Activated CD4-positive, alpha-beta memory T cell treated with anti-CD3 and anti-CD28 coated beads, Interleukin-2, amount 10 ng/mL, durations not matched to agents 7 days and 5 days (primary cell): Measurements from ENCODE around the gene DUSP8. TPM values are rescaled to one million over a fixed set of nuclear protein-coding genes. Genes with fewer than 3 reads are reported as not detected.

Experiments used
- CTCF ChIA-PET: fragments of 350-600 bp; sonication (Branson Sonifier 250); formaldehyde crosslinking; loops from one replicate; lab custom pipeline; 2021; ENCODE audit warnings: antibody characterized with exemption, inconsistent platforms; lab: Charles Lee
- POLR2A ChIA-PET: fragments of 350-600 bp; sonication (Branson Sonifier 250); formaldehyde crosslinking; loops from one replicate; lab custom pipeline; 2021; ENCODE audit warnings: antibody characterized with exemption; lab: Charles Lee
- DNase-seq: peaks from one replicate; pipeline ENCODE4 v3.0.0-alpha.2; 2020
- H3K27ac Mint-ChIP-seq: one replicate; pipeline ENCODE4 v1.8.0; 2021; ENCODE audit warnings: mild to moderate bottlenecking, mixed read lengths
- H3K27me3 Mint-ChIP-seq: one replicate; pipeline ENCODE4 v1.8.0; 2021; ENCODE audit warnings: mixed read lengths
- H3K36me3 Mint-ChIP-seq: one replicate; pipeline ENCODE4 v1.8.0; 2021; ENCODE audit warnings: low read depth, mixed read lengths
- H3K4me1 Mint-ChIP-seq: one replicate; pipeline ENCODE4 v1.8.0; 2021; ENCODE audit warnings: mixed read lengths
- H3K4me3 Mint-ChIP-seq: one replicate; pipeline ENCODE4 v1.8.0; 2021; ENCODE audit warnings: mild to moderate bottlenecking, mixed read lengths
- H3K9me3 Mint-ChIP-seq: one replicate; pipeline ENCODE4 v1.8.0; 2021; ENCODE audit warnings: mixed read lengths
- total RNA-seq, 2 experiments: library from RNA; stranded (reverse); gene quantifications; one replicate each; pipeline ENCODE4 v1.2.3, GENCODE V29; 2021

DUSP8 gene
- total RNA-seq, 2 experiments from 2014 or later = 2.6 to 2.7 TPM

DNA sequence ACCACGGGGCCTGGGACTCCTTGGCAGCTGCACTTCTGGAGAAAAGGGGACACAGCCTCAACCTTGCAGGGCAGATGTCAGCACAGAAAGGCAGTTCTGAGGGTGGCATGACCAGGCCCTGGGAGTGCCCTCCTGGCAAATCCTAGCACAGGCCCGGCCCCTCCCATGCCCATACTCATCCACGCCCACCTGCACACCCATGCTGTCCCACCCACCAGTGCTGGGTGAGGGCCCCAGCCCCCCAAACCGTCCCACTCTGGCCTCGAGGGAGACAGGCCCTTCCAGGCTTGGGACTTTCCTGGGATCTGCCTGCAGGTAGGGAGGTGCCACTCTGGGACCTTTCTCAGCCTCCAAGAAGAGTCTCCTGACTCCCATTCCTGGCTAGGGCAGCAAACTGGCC, 10.1 kb downstream of the DUSP8 start:
- ChIA-PET POLR2A (no interaction called here), CTCF (no interaction called here)
- Mint-ChIP-seq H3K27me3 (no peaks in the 10 kb centered on the region), H3K9me3 (no peaks in the 10 kb centered on the region), H3K4me1 (no peaks in the 10 kb centered on the region), H3K36me3 (no peaks in the 10 kb centered on the region), H3K4me3 (no peak overlapping the region), H3K27ac (no peak overlapping the region)
- DNase-seq = no peak

DNA sequence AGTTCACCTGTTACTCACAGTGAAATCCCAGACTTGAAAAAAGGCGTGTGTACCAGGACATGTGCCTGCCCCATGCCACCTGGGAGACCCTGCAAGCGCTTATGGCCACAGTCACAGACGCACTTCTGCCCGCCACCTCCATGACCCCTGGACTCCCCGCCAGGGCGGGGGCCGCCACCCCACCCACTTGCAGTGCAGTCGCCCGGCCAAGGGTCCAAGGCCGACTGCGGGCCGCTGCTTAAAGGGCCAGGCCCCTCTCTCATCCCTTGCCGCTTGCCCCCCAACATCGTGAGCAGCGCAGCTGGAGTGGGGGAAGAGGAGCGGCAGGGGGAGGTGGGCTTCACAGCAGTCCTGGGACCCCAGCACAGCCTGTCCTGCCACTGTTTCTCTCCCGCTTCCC, 10.8 kb downstream of the DUSP8 start:
- no peaks in the 10 kb centered on the region for H3K36me3 Mint-ChIP-seq
- CTCF ChIA-PET = no interaction called here
- POLR2A ChIA-PET = no interaction called here
- no peaks in the 10 kb centered on the region for H3K27me3 Mint-ChIP-seq
- no peak overlapping the region for H3K27ac Mint-ChIP-seq
- H3K4me1 Mint-ChIP-seq = no peaks in the 10 kb centered on the region
- no peak overlapping the region for H3K4me3 Mint-ChIP-seq
- no peak for DNase-seq
- H3K9me3 Mint-ChIP-seq = no peaks in the 10 kb centered on the region

DNA sequence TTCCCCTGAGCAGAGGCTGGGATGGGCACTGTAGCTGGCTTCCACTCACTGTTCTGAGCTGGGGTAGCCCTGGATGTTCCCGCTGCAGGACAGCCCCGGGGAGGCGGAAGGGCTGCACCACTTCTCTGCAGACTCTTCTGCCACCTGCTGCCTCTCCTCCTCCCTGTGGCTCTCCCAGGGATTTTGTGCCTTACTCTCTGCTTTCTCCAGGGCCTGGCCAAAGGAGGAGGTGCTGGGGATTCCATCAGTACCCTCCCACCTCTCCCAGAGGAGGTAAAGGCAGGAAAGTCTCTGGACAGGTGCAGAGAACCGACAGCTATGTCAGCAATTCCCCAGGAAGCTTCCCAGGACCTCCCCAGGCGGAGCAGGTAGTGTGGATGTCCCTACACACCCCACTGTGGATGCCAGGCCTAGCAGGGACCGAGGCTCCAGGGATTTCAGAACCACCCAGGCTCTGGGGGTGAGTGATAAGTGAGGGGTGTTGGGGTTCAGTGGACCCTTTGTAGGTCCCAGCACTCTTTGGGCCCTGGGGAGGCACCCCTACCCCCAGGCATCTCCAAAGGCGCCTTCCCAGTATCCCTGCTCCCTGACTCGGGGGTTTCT, 11.3 kb downstream of the DUSP8 start:
- Mint-ChIP-seq H3K27ac (no peak overlapping the region), H3K27me3 (no peaks in the 10 kb centered on the region), H3K4me3 (no peak overlapping the region), H3K36me3 (no peaks in the 10 kb centered on the region), H3K9me3 (no peaks in the 10 kb centered on the region), H3K4me1 (no peaks in the 10 kb centered on the region)
- DNase-seq = no peak
- ChIA-PET POLR2A (no interaction called here), CTCF (interaction anchor here (1.0 kb wide), 1 partner anchor 14 kb away, joined by 3 read pairs; no protein-coding TSS in a partner anchor)

DNA sequence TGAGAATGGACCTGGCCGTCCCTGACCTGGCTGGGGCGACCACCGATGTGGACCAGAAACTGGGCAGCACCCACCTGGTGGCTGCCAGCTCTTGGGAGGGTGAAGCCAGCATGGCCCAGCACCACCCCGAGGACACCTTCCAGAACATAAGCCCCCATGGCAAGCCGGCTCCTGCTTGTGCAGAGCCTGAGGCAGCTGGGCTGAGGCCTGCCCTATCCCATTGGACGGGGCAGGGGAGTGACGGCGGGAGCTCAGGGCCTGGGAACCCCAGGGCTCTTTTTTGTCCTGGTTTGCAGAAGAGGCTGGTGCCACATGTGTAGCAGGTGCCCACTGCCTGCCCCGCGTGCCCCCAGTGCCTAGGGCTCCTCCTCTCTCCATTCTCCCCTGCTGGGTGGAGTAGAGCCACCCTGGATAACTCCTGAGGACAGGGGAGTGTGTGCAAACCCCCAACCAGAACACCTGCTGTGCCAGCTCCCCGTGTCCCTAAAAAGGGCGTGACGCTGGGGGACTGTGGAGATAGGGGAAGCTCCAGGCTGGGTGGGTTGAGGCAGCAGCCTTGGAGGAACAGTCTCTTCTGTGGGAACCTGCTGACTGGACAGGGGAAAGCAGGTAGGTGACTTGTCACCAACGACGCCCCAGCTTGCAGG, 11.9 kb downstream of the DUSP8 start:
- no peaks in the 10 kb centered on the region for H3K36me3 Mint-ChIP-seq
- no peak overlapping the region for H3K27ac Mint-ChIP-seq
- H3K9me3 Mint-ChIP-seq = no peaks in the 10 kb centered on the region
- H3K27me3 Mint-ChIP-seq = no peaks in the 10 kb centered on the region
- H3K4me1 Mint-ChIP-seq = no peaks in the 10 kb centered on the region
- H3K4me3 Mint-ChIP-seq = no peak overlapping the region
- ChIA-PET CTCF (interaction anchor here (1.0 kb wide), 1 partner anchor 13 kb away, joined by 3 read pairs; no protein-coding TSS in a partner anchor), POLR2A (no interaction called here)
- DNase-seq = no peak

DNA sequence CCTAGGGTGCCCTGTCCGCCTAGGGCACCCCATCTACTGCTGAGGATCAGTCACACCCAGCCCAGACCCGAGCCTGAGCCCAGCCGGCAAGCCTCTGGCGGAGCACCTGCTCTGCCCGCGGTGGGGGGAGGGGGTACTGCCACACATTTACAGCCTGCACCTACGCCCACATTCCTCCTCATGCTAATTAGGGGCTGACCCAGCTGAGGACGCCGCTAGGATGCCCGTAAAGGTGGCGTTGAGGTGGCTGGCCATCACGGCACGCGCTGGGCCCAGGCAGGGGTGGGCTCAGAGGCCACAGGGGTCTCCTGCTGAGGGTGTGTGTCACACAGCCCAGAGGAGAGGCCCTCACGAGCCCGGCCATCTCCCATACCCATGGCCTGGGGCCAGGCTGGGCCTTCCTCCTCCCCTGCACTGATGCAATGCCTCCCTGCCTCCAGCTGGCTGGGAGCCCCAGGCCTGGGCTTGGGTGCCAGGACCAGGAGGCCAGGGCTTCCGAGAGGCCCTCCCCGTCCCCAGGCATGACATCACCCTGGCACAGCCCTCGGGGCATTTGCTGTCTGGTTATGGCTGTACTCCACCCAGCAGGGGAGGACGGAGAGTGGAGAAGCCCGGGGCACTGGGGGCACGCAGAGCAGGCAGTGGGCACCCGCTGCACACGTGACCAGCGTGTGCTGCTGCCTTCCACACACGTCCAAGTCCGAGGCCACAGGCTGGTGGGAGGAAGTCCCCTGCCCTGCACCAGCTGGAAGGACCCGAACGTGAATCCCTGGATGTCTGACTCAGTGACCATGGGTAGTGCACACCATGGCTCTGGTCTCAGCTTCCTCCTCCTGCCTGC, 12.7 kb downstream of the DUSP8 start:
- H3K36me3 Mint-ChIP-seq = no peaks in the 10 kb centered on the region
- POLR2A ChIA-PET = no interaction called here
- no peak overlapping the region for H3K4me3 Mint-ChIP-seq
- no peaks in the 10 kb centered on the region for H3K4me1 Mint-ChIP-seq
- no peak for DNase-seq
- CTCF ChIA-PET = no interaction called here
- no peaks in the 10 kb centered on the region for H3K9me3 Mint-ChIP-seq
- no peaks in the 10 kb centered on the region for H3K27me3 Mint-ChIP-seq
- H3K27ac Mint-ChIP-seq = no peak overlapping the region

DNA sequence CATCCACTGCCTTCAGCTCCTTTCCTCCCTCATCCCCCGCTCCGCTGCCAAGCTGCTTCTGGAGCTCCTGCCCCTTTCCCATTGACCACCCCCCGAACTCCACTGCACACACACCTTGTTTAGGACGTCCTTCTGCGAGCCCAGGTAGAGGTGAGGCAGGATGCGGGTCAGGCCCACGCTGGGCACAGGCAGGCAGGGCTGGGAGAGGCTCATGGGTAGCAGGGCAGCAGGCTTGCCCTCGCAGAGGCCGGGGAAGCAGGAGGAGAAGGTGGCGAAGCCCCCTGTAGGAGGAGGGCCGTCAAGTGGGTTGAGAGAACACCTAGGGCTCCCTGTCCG, 13.3 kb downstream of the DUSP8 start:
- Mint-ChIP-seq H3K27ac (no peak overlapping the region), H3K9me3 (no peaks in the 10 kb centered on the region), H3K4me1 (no peaks in the 10 kb centered on the region), H3K27me3 (no peaks in the 10 kb centered on the region), H3K36me3 (no peaks in the 10 kb centered on the region), H3K4me3 (no peak overlapping the region)
- ChIA-PET CTCF (no interaction called here), POLR2A (no interaction called here)
- DNase-seq = no peak

DNA sequence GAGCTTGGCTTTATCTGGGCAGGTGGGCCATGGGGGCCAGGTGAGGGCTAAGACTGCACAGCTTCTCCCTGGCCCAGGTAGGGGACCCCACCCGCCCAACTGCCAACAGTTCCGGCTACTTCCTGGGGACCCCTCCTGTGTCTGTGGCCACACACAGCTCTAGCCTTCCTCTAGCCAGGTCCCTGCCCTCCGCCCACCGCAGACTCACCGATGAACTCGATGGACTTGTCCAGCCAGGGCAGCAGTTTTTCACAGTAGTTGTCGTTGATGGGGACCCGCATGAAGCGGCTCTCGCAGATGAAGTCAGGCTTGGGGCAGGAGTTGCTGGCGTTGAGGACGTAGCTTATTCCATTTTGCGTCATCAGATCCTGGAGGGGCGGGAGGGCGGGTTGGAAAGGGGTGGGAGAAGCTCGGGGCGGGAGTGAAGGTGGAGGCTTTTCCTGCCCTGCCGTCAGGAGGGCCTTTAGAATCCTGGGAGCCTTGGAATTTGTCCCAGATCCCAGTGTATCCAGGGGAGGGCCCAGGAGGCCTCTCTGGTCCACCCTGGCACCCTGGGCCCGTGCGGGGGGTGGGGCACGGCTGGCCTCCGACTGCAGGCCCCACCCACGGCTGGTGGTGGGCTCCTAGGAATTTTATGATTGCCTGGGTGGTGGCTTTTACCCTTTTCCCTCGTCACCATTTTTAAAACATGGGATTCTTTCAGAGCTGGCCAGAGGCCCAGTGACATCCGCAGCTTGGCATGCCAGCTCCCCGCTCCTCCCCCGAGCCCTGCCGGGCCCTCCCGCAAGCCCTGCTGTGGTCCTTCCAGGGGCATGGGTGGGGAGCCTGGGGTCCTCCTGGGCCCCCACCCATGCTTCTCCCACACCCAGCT, 13.9 kb downstream of the DUSP8 start:
- no peaks in the 10 kb centered on the region for H3K36me3 Mint-ChIP-seq
- CTCF ChIA-PET = interaction anchor here (1.0 kb wide), 1 partner anchor 17 kb away, joined by 4 read pairs; no protein-coding TSS in a partner anchor

DNA sequence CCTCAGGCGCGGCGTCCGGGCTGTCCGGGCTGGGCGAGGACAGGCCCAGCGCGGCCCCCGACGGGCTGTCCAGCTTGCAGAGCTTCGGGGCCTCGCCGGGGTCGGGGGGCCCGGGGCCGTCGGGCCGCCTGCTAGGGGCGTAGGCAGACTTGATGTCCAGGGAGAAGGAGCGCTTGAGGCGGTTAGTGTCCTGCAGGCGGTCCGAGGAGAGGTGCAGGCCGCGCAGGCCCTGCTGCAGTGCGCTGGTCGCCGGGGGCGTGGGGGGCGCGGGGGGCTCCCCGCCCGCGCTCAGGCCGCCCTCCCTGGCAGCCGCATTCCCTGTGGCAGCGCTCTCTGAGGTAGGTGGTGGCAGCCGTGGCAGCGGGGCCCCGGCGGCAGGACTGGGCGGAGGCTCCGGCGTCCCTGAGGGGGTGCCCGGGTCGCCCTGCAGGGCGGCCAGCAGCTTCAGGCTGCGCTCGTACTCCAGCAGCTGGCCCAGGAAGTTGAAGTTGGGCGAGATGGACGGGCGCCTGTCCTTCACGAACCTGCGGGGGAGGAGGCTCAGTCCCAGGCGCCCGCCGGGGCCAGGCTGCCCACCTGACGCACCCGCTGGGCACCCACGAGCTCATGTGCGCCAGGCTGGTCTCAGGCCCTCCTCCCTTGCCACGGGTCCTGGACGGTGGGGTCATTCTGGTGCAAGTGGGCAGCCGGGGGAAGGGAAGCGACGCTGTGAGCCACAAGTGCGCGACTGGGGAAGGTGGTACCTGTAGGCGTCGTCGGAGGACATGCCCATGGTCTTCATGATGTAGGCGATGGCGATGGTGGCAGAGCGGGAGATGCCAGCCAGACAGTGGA, 14.8 kb downstream of the DUSP8 start:
- Mint-ChIP-seq H3K4me3 (no peak overlapping the region), H3K27ac (no peak overlapping the region), H3K27me3 (no peaks in the 10 kb centered on the region), H3K36me3 (no peaks in the 10 kb centered on the region), H3K4me1 (no peaks in the 10 kb centered on the region), H3K9me3 (no peaks in the 10 kb centered on the region)
- POLR2A ChIA-PET = no interaction called here
- DNase-seq = no peak
- CTCF ChIA-PET = interaction anchor here (1.0 kb wide), 1 partner anchor 18 kb away, joined by 4 read pairs; no protein-coding TSS in a partner anchor

More for the DNA sequence above, 13.9 kb downstream of the DUSP8 start:
- Mint-ChIP-seq H3K4me3 (no peak overlapping the region), H3K27me3 (no peaks in the 10 kb centered on the region), H3K27ac (no peak overlapping the region), H3K9me3 (no peaks in the 10 kb centered on the region), H3K4me1 (no peaks in the 10 kb centered on the region)
- POLR2A ChIA-PET = no interaction called here
- no peak for DNase-seq

DNA sequence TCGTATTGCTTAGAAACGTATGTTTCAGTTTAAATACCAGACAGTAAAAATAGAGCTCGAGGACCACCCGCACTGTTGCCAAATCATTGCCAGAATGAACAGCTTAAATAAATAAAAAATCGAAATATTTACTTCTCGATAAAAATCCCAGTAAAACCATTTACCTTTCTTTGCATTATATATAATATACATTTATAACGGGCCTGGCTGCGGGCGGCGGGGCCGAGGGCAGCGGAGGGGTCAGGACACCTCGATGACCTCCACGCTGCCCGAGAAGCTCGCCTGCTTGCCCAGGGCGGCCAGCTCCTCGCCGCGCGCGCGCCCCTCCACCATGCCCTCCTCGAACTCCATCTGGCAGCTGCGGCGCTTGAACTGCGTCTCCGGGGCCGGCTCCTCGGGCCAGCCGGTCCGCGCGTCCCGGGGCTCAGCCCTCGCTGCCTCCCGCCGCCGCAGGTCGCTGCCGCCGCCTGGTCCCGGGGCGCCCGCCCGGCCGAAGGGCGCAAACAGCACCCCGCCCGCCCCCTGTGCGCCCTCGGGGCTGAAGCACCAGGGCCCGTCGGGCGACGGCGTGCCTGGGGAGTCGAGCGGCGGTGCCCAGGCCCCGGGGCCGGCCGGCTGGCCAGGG, 15.7 kb downstream of the DUSP8 start:
- H3K27me3 Mint-ChIP-seq = no peaks in the 10 kb centered on the region
- no peaks in the 10 kb centered on the region for H3K9me3 Mint-ChIP-seq
- no peaks in the 10 kb centered on the region for H3K4me1 Mint-ChIP-seq
- DNase-seq = no peak
- POLR2A ChIA-PET = no interaction called here
- H3K27ac Mint-ChIP-seq = no peak overlapping the region
- H3K36me3 Mint-ChIP-seq = no peaks in the 10 kb centered on the region
- CTCF ChIA-PET = interaction anchor here (0.7 kb wide), 1 partner anchor 18 kb away, joined by 5 read pairs; no protein-coding TSS in a partner anchor
- H3K4me3 Mint-ChIP-seq = no peak overlapping the region

DNA sequence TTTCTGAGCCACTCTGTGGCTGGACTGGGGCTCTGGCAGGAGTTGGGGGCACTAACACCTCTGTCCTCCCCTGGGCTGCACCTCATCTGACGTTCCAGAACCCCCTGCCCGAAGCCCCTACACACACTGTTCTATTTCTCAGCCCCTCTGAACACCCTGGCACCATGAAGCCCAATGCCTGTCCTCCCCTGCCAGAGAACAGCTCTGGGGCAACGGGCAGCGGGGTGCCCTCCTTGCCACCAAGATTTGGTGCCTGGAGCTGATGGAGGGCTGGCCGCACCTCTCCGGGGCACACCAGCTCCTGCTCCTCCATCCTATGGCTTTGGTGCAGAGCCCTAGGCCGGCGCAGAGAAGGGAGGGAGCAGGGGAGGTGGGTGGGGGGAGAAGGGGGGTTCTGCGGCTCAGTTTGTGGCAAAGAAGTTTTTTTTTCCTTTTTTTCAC, 16.3 kb downstream of the DUSP8 start:
- H3K4me1 Mint-ChIP-seq = no peaks in the 10 kb centered on the region

DNA sequence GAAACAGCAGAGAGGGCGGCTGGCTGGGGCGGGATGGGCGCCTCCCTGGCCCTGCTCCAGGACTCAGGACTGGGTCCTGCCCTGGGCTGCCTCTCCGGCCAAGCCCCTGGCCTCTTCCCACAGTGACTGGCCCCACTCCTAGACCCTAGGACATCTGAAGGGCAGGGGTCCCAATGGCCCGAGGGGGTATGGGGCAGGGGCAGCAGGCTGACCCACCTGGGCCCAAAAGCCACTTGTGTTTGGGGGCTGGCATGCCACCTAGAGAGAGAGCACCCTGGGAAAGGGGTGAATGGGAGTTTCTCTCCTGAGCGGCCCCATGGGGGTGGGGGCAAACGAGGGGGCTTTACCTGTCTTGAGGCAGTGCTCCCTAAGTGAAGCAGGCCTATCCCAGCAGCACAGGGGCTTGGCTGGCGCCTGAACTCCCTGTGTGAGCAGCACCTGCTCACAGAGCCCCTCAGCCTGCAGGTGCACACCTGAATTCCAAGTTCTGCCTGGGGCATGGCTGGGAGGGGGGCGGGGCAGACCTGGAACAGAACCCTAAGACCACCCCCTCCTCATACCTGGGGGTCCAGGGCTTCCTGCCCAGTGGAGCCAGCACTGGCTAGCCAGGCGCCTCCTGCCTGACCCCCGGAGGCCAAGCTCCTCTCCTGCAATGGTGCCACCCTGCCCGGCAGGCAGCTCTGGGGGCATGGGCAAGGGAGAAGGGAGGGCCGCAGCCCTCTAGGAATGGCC, 16.9 kb downstream of the DUSP8 start:
- CTCF ChIA-PET = no interaction called here
- POLR2A ChIA-PET = no interaction called here
- H3K4me1 Mint-ChIP-seq = no peaks in the 10 kb centered on the region

More for the DNA sequence above, 16.3 kb downstream of the DUSP8 start:
- H3K4me3 Mint-ChIP-seq = no peak overlapping the region
- DNase-seq = no peak
- no peaks in the 10 kb centered on the region for H3K36me3 Mint-ChIP-seq
- H3K9me3 Mint-ChIP-seq = no peaks in the 10 kb centered on the region
- H3K27ac Mint-ChIP-seq = no peak overlapping the region
- ChIA-PET POLR2A (no interaction called here), CTCF (no interaction called here)
- H3K27me3 Mint-ChIP-seq = no peaks in the 10 kb centered on the region

More for the DNA sequence above, 16.9 kb downstream of the DUSP8 start:
- DNase-seq = no peak
- no peaks in the 10 kb centered on the region for H3K27me3 Mint-ChIP-seq
- H3K36me3 Mint-ChIP-seq = no peaks in the 10 kb centered on the region
- H3K27ac Mint-ChIP-seq = no peak overlapping the region
- no peak overlapping the region for H3K4me3 Mint-ChIP-seq
- no peaks in the 10 kb centered on the region for H3K9me3 Mint-ChIP-seq
